GM23338 (cell line): ENCODE measurements around the gene WBP2. TPM values are rescaled to one million over a fixed set of nuclear protein-coding genes. Genes with fewer than 3 reads are reported as not detected.

Source experiments
- ATAC-seq: fragments of 200-7000 bp; cut with Tn5 transposase; 3 replicates; pipeline ENCODE4 v1.9.1; 2020
- DNase-seq: peaks from one replicate; pipeline ENCODE4 v3.0.0-alpha.2; 2015; ENCODE audit warnings: low spot score
- H2AFZ ChIP-seq: fragments of 200-600 bp; sonication (generic); 2 replicates; pipeline ENCODE4 v1.8.0; 2016; ENCODE audit warnings: antibody characterized with exemption, mild to moderate bottlenecking, moderate library complexity
- H3F3A ChIP-seq: fragments of 200-600 bp; sonication (generic); replicated peaks from 2 replicates; pipeline ENCODE4 v1.8.0; 2017; ENCODE audit warnings: antibody characterized with exemption, mixed run types, low read depth
- H3K27ac ChIP-seq: fragments of 200-600 bp; sonication (generic); 2 replicates; pipeline ENCODE4 v1.6.1; 2016; ENCODE audit warnings: low read depth
- H3K27me3 ChIP-seq: fragments of 200-600 bp; sonication (generic); 2 replicates; pipeline ENCODE4 v1.8.0; 2016; ENCODE audit warnings: mild to moderate bottlenecking, mixed run types, moderate library complexity; ENCODE audit not compliant: insufficient read depth
- H3K36me3 ChIP-seq: fragments of 200-600 bp; sonication (generic); 2 replicates; pipeline ENCODE4 v1.8.0; 2016; ENCODE audit warnings: mild to moderate bottlenecking; ENCODE audit not compliant: insufficient read depth
- H3K4me1 ChIP-seq: fragments of 200-600 bp; sonication (generic); 2 replicates; pipeline ENCODE4 v1.8.0; 2016; ENCODE audit warnings: mild to moderate bottlenecking, moderate library complexity; ENCODE audit not compliant: insufficient read depth
- H3K4me2 ChIP-seq: fragments of 200-600 bp; sonication (generic); 2 replicates; pipeline ENCODE4 v1.7.1; 2017; ENCODE audit warnings: mixed run types
- H3K4me3 ChIP-seq: fragments of 200-600 bp; sonication (generic); 2 replicates; pipeline ENCODE4 v1.6.1; 2016; ENCODE audit warnings: mixed run types
- H3K79me2 ChIP-seq: fragments of 200-600 bp; sonication (generic); replicated peaks from 2 replicates; pipeline ENCODE4 v1.8.0; 2017; ENCODE audit warnings: mild to moderate bottlenecking; ENCODE audit not compliant: insufficient read depth
- H3K9me2 ChIP-seq: fragments of 200-600 bp; sonication (generic); 2 replicates; pipeline ENCODE4 v1.8.0; 2017; ENCODE audit not compliant: insufficient read depth
- H4K20me1 ChIP-seq: fragments of 200-600 bp; sonication (generic); replicated peaks from 2 replicates; pipeline ENCODE4 v1.8.0; 2017; ENCODE audit warnings: mild to moderate bottlenecking; ENCODE audit not compliant: insufficient read depth
- H3K27ac Mint-ChIP-seq: 2 replicates; pipeline ENCODE4 v1.8.0; 2020; ENCODE audit warnings: inconsistent platforms, mild to moderate bottlenecking, moderate library complexity, mixed read lengths
- H3K27me3 Mint-ChIP-seq: 3 replicates; pipeline ENCODE4 v1.8.0; 2022; ENCODE audit warnings: low read depth, mild to moderate bottlenecking, moderate library complexity, mixed read lengths, inconsistent platforms; ENCODE audit not compliant: insufficient read depth, poor library complexity
- H3K36me3 Mint-ChIP-seq: 3 replicates; pipeline ENCODE4 v1.8.0; 2021; ENCODE audit warnings: low read depth, mild to moderate bottlenecking, inconsistent platforms, moderate library complexity, mixed read lengths
- H3K4me1 Mint-ChIP-seq: 3 replicates; pipeline ENCODE4 v1.8.0; 2020; ENCODE audit warnings: mild to moderate bottlenecking, inconsistent platforms, mixed read lengths
- H3K4me3 Mint-ChIP-seq: 3 replicates; pipeline ENCODE4 v1.8.0; 2021; ENCODE audit warnings: moderate library complexity, mild to moderate bottlenecking, inconsistent platforms, mixed read lengths
- H3K9me3 Mint-ChIP-seq: 3 replicates; pipeline ENCODE4 v1.8.0; 2020; ENCODE audit warnings: moderate library complexity, mild to moderate bottlenecking, inconsistent platforms, mixed read lengths
- CTCF ChIP-seq, 2 experiments: fragments of 200-600 bp in 1 of 2; sonication (generic) in 1 of 2; conservative IDR thresholded peaks; 2 replicates each; pipeline versions ENCODE4 v1.5.1 to v1.6.1; 2016 to 2017; ENCODE audit warnings: antibody characterized with exemption in 2 of 2, low read depth in 2 of 2, mild to moderate bottlenecking in 2 of 2, moderate library complexity in 1 of 2
- ETS1 ChIP-seq: IDR thresholded peaks from 2 replicates; pipeline ENCODE4 v1.6.1; 2016; ENCODE audit warnings: antibody characterized with exemption
- NANOG ChIP-seq: IDR thresholded peaks from 2 replicates; pipeline ENCODE4 v1.6.1; 2016; ENCODE audit warnings: antibody characterized with exemption, borderline replicate concordance
- POLR2AphosphoS5 ChIP-seq: IDR thresholded peaks from 2 replicates; pipeline ENCODE4 v1.6.1; 2016; ENCODE audit warnings: antibody characterized with exemption, low read depth
- STAT1 ChIP-seq: IDR thresholded peaks from one replicate; pipeline ENCODE4 v1.6.1; 2016; ENCODE audit warnings: antibody characterized with exemption; ENCODE audit not compliant: unreplicated experiment
- ZNF331 ChIP-seq: fragments of 250-450 bp; sonication (Bioruptor Pico); IDR thresholded peaks from 2 replicates; pipeline ENCODE4 v1.5.0; 2020; ENCODE audit warnings: low read depth, mild to moderate bottlenecking, moderate library complexity
- ZNF462 ChIP-seq: fragments of 250-450 bp; sonication (Bioruptor Pico); IDR thresholded peaks from 2 replicates; pipeline ENCODE4 v1.5.0; 2020; ENCODE audit warnings: mild to moderate bottlenecking, moderate library complexity
- polyA plus RNA-seq: library from polyadenylated mRNA; unstranded; fragments of >200 nt; fragmentation: Nextera tagmentation; extraction: Ambion mirVana; gene quantifications from 2 replicates; pipeline ENCODE4 v1.2.1, GENCODE V29; 2016
- total RNA-seq: library from RNA; depleted of rRNA; stranded (reverse); fragments of >200 nt; shearing (Covaris generic); gene quantifications from 2 replicates; pipeline ENCODE4 v1.2.3, GENCODE V29; 2014

Gene WBP2
- total and polyA plus RNA-seq, 2 experiments from 2014 or later = 36.2 to 63.5 TPM

- Mint-ChIP-seq H3K4me1 (peaks cover 11% of the 10 kb centered on the region), H3K9me3 (no peaks in the 10 kb centered on the region), H3K27ac (no peak overlapping the region), H3K4me3 (no peak overlapping the region), H3K36me3 (peaks cover 38% of the 10 kb centered on the region), H3K27me3 (peaks cover 6% of the 10 kb centered on the region)
- no peaks in the 10 kb centered on the region for H3K9me2 ChIP-seq
- no peak overlapping the region for H3K4me2 ChIP-seq
- H3K27me3 ChIP-seq = no peaks in the 10 kb centered on the region
- no peak overlapping the region for H3K4me3 ChIP-seq
- H2AFZ ChIP-seq = no peak overlapping the region
- ATAC-seq = no peak
- H3K4me1 ChIP-seq = peaks cover 16% of the 10 kb centered on the region
- H4K20me1 ChIP-seq = no peaks in the 10 kb centered on the region; the same call in 1 of the 2 replicates
- no peak for DNase-seq
- no peaks in the 10 kb centered on the region; the same call in none of the 2 replicates for H3K36me3 ChIP-seq
- no peak overlapping the region for H3K27ac ChIP-seq
- no peak for TF ChIP-seq CTCF (conservative IDR thresholded peaks at IDR 0.05; ENCODE audit: low read depth in 2 of 2)
- TF ChIP-seq NANOG = no peak
- no peak for TF ChIP-seq ZNF462 (CRISPR knock-in tag)
- no peak for TF ChIP-seq POLR2AphosphoS5
- no peak for TF ChIP-seq STAT1
- TF ChIP-seq ETS1 = no peak
- TF ChIP-seq ZNF331 = no peak
- H3K79me2 ChIP-seq = no peaks in the 10 kb centered on the region
- H3F3A ChIP-seq = peaks cover 19% of the 10 kb centered on the region
These were observed 31.7 kb downstream of the WBP2 start for GRCh38 chr17:75823257-75824041.
